RWPE1 (cell line): ENCODE data around the gene NBEA.
A peak's percentile ranks its signal among the peaks of the same experiment; 100 is the strongest.

Experiments
- CTCF ChIA-PET: fragments of 350-600 bp; sonication (Branson Sonifier 250); formaldehyde crosslinking; extraction: SDS; loops from one replicate; lab custom pipeline; 2021; lab: Yijun Ruan, JAX
- POLR2A ChIA-PET: fragments of 400-600 bp; formaldehyde crosslinking; extraction: SDS; loops from one replicate; lab custom pipeline; 2020; ENCODE audit warnings: antibody characterized with exemption; ENCODE audit not compliant: low non-redundant PET; lab: Yijun Ruan, JAX
- DNase-seq: peaks from one replicate; pipeline ENCODE4 v3.0.0; 2012; ENCODE audit warnings: low spot score
- H3K27ac ChIP-seq: fragments of 450-650 bp; 2 replicates; pipeline ENCODE4 v1.5.1; 2017
- TF ChIP-seq, protein P1 (sequence below): fragments of 450-650 bp; conservative IDR thresholded peaks from 2 replicates; pipeline ENCODE4 v1.5.1; 2017; ENCODE audit warnings: low read depth, mild to moderate bottlenecking

Gene NBEA, protein sequence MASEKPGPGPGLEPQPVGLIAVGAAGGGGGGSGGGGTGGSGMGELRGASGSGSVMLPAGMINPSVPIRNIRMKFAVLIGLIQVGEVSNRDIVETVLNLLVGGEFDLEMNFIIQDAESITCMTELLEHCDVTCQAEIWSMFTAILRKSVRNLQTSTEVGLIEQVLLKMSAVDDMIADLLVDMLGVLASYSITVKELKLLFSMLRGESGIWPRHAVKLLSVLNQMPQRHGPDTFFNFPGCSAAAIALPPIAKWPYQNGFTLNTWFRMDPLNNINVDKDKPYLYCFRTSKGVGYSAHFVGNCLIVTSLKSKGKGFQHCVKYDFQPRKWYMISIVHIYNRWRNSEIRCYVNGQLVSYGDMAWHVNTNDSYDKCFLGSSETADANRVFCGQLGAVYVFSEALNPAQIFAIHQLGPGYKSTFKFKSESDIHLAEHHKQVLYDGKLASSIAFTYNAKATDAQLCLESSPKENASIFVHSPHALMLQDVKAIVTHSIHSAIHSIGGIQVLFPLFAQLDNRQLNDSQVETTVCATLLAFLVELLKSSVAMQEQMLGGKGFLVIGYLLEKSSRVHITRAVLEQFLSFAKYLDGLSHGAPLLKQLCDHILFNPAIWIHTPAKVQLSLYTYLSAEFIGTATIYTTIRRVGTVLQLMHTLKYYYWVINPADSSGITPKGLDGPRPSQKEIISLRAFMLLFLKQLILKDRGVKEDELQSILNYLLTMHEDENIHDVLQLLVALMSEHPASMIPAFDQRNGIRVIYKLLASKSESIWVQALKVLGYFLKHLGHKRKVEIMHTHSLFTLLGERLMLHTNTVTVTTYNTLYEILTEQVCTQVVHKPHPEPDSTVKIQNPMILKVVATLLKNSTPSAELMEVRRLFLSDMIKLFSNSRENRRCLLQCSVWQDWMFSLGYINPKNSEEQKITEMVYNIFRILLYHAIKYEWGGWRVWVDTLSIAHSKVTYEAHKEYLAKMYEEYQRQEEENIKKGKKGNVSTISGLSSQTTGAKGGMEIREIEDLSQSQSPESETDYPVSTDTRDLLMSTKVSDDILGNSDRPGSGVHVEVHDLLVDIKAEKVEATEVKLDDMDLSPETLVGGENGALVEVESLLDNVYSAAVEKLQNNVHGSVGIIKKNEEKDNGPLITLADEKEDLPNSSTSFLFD (N-terminal part only)

DNA sequence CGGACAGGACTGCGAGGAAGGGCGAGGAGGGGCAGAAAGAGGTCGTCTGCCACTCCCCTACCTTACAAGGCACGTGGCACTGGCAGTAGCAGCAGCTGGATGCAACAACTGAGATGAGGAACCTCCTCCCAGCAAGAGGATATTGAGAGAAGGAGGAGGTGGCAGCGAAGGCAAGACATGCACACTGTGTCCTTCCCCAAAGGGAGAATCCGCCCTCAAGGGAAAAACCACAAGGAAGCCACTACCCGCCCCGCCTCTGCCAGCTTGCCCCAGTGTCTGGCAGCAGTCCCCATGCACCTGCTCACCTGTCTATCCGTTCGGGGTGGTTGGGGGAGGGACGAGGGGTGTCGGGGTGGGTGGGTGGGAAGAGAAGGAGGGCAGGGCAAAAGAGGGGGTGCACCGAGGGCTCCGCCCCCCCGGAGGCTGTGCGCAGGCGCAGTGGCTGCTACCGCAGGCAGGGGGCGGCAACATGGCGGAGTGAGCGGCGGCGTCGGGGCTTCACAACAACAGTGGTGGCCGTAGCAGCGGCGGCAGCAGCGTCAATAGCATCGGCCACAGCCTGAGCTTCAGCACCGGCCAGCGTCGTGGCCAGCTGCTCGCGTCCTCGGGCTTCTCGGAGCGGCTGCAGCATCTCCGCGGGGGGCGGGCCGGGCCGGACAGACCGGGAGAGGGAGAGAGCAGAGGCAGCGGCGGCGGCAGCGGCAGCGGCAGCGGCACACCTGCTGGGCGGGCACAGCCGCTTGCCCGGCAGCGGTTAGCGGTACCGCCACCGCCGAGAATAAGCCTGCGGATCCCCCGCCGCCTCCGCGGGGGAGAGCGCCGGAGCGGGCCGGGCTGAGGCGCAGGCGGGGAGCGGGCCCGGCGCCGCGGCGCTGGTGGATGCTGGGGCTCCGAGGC is at the start of gene NBEA:
TSS of gene NBEA (plus strand) at position 436 of the 897 bp plus-strand sequence. CDS start 551 bp downstream, outside the sequence.
- no peak within 1 kb of the TSS for H3K27ac ChIP-seq
- ChIA-PET POLR2A (no interaction called here), CTCF (interaction anchor here (0.7 kb wide), 1 partner anchor 204 kb away, joined by 3 read pairs; no protein-coding TSS in a partner anchor)
- peak; percentile 71 for DNase-seq
- TF ChIP-seq, protein P1, sequence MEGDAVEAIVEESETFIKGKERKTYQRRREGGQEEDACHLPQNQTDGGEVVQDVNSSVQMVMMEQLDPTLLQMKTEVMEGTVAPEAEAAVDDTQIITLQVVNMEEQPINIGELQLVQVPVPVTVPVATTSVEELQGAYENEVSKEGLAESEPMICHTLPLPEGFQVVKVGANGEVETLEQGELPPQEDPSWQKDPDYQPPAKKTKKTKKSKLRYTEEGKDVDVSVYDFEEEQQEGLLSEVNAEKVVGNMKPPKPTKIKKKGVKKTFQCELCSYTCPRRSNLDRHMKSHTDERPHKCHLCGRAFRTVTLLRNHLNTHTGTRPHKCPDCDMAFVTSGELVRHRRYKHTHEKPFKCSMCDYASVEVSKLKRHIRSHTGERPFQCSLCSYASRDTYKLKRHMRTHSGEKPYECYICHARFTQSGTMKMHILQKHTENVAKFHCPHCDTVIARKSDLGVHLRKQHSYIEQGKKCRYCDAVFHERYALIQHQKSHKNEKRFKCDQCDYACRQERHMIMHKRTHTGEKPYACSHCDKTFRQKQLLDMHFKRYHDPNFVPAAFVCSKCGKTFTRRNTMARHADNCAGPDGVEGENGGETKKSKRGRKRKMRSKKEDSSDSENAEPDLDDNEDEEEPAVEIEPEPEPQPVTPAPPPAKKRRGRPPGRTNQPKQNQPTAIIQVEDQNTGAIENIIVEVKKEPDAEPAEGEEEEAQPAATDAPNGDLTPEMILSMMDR = no peak

DNA sequence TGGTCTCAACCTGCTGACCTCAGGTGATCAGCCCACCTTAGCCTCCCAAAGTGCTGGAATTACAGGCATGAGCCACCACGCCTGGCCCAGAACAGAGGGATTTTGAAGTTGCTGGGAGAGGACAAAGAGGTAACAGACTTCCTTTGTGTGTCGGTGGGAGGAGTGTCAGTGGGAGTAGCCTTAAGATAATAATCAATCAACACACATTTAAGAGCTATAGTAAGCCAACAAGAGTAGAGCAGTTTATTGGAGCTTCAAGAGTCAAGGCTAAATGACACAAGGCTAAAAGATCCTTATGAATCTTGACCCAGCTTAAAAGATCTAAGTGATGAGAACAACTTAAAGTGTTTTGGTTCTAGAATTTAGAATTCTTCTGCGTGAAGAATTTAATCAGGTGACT is 47.3 kb upstream of the NBEA start:
- TF ChIP-seq, protein P1 = no peak
- H3K27ac ChIP-seq = no peak overlapping the region
- DNase-seq = no peak
- POLR2A ChIA-PET = no interaction called here
- CTCF ChIA-PET = interaction anchor here (0.6 kb wide), 1 partner anchor 19 kb away, joined by 5 read pairs; no protein-coding TSS in a partner anchor

DNA sequence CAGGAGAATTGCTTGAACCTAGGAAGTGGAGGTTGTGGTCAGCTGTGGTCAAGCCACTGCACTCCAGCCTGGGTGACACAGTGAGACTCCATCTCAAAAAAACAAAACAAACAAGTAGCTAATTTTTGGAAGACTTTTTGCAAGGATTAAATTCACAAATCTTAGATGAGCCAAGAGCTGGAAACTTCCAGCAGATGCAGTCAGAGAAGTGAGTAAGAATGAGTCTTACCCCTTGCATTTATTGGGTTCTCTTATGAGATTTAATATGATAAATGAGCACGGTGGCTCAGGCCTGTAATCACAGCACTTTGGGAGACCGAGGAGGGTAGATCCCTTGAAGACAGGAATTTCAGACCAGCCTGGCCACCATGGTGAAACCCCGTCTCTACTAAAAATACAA is 44.9 kb upstream of the NBEA start:
- H3K27ac ChIP-seq = no peak overlapping the region
- TF ChIP-seq, protein P1 = no peak
- CTCF ChIA-PET = no interaction called here

DNA sequence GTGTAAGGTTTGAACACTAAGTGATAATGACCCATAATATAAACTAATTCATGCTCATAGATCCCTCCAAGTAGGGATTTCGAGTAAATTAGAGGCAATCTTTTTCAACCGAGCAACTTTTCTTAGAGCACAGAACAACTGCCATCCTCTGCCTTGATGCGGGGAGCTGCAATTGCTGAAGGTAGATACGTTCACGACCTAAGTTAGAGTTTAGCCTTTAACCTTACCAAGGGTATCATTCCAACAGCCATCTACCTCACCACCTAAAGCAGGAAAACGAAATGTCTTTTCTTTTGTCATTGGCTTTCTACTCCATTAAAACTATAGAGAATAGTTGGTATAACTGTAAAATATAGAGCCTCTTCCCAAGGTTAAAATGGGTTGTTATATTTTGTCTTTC is 42.2 kb upstream of the NBEA start:
- no peak overlapping the region for H3K27ac ChIP-seq
- TF ChIP-seq, protein P1 = no peak
- DNase-seq = no peak
- ChIA-PET CTCF (no interaction called here), POLR2A (no interaction called here)

More for the DNA sequence above, 44.9 kb upstream of the NBEA start:
- POLR2A ChIA-PET = no interaction called here
- DNase-seq = no peak

DNA sequence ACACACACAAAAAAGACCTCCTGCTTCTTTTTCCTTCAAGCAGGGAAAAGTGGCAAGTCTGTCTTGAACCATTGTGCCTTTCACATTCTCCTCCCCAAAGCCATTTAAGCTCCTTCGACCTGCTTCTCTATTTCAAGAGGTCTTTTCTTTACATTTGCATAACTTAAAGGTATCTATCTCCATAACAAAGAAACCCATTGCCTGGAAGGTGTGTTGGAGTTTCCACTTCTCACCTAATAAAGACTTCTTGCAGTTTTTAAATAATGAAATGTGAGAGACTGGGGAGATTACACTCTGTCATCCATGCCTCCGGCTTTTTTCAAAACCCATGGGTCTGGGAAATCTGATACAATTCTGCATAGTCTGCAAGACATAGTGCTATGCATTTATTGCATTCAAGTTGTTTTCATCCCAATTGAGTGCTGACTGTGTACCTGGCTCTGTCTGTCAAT is 41.8 kb upstream of the NBEA start:
- ChIA-PET POLR2A (no interaction called here), CTCF (no interaction called here)
- TF ChIP-seq, protein P1 = no peak
- no peak for DNase-seq
- H3K27ac ChIP-seq = no peak overlapping the region
